ENCODE measurements around the gene NKIRAS1.
A peak's percentile ranks its signal among the peaks of the same experiment; 100 is the strongest.

NKIRAS1 gene

DNA sequence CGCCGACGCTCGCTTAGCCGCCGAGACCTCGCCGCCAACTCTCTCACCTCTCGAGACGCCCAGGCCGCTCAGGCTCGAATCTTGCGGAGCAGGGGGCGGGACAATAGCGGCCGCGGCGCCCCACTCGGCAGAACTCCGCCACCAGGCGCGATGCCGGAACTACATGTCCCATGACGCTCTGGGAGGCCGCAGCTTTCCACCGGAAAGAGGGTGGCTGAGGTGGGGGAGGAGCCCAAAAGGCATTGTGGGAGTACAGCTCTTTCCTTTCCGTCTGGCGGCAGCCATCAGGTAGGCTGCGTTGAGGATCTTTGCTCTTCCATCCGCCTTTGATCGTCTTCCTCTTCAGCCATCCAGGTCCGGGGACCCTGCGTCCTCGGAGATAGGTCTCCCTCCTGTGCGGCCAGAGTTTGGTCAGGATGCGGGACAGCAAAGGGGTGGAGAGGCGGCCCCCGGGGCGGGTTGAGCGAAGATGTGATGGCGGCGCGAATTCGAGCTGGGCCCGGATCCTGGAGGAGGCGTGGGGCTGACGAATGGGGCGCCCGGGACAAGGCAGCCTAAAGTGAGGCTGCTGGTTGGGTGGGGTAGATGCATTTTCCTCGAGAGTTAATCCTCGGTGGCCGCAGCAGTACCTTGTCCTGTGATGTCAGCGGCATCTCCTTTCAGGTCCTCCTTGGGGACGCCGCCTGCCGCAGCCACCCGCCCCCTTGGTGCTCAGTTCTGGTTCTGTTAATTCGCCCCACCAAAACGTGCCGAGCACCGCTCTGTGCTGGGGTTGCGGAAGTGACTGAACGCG lies at the start of gene NKIRAS1, which contains the start of gene RPL15:
Gene NKIRAS1 (minus strand): TSS at position 105 of the 793 bp plus-strand sequence. CDS start 6,086 bp downstream, outside the sequence.
Gene RPL15 (plus strand): TSS at position 247 of the 793 bp plus-strand sequence. CDS start 728 bp downstream, outside the sequence.
- peak; percentile 92 for FAIRE-seq

- no peak for FAIRE-seq
Observed at GRCh38 chr3:23966328-23966727, 49.5 kb upstream of the NKIRAS1 start.

GRCh38 chr3:23964537-23965235 lies 47.9 kb upstream of the NKIRAS1 start:
- FAIRE-seq, result peak; percentile 33

GRCh38 chr3:23961913-23962312 lies 45.1 kb upstream of the NKIRAS1 start:
- FAIRE-seq, result no peak

DNA sequence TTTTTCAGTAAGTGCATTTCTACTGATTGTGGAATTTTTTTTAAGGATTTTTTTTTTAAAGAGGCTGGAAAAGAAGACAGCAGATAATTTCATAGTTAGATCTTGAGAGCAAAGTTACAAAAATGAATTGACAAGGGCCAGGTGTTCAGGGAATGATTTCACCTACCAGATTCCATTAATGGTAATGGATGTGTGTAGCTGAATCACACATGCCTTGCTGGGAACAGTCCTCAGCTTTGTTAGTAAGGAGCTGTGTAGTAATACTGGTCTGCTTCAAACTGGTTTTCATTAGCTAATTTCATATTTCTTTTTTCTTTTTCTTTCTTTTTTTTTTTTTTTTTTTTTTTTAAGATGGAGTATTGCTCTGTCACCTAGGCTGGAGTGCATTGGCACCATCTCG lies 44.3 kb upstream of the NKIRAS1 start:
- peak; percentile 53 for FAIRE-seq

DNA sequence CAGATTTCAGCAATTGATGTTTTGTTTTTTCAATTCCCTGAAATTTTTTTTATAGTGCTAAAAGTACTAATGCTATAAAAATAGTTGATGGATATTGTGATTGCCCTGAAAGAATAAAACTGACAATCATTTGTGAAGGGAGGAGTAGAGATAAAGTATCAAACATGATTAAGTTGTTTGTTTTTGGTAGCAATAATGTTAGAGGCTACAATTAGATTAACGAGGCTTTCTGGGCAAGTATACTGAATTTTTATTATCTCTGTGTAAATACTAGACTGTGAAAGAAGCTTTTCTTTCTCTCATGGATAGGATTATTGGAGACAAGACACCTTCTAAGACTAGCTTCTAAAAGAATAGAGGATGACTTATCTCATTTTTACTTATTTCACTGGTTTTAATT lies 43.9 kb upstream of the NKIRAS1 start:
- no peak for FAIRE-seq

GRCh38 chr3:23959135-23959900 lies 42.5 kb upstream of the NKIRAS1 start:
- FAIRE-seq, result peak; percentile 81

- FAIRE-seq, result no peak
Observed at GRCh38 chr3:23956701-23957100, 39.9 kb upstream of the NKIRAS1 start.

GRCh38 chr3:23954144-23954543 lies 37.4 kb upstream of the NKIRAS1 start:
- FAIRE-seq, result no peak

DNA sequence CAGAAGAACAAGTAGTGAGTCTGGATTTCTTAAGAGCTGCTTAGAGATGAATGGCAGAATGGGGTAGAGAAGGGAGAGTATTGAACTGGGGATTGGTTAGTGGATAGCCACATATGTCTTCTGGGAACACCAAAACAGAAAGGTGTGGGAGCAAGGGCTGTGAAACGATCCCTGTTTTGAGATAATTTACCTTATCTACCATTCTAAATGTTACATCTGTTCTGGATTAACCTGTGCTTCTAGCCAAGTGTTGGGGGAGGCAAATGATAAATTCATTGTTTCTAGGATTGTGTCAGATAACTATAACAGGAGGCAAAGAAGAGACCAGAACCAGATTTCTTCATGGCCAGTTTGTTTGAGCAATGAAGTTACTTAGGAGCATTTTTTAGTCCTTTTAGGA lies 36.7 kb upstream of the NKIRAS1 start:
- no peak for FAIRE-seq

- no peak for FAIRE-seq
Observed at GRCh38 chr3:23952646-23953045, 35.9 kb upstream of the NKIRAS1 start.

DNA sequence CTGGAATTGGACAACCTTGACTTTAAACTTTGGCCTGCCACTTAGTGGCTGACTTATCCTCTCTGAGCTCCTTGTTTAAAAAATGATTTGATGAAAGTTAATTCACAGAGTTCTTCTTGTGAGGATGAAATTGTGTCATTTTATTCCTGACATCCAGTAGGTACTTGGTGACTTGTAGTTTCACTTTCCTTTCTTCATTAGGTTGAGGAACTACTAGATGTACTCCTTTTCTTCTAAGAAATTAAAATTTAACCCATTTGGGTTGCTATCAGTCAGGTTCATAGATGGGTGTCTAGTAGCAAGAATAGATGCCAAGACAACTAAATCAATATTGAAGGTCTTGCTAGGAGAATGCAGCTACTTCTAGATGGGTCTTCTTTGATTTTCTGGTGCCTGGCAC lies 33.5 kb upstream of the NKIRAS1 start:
- FAIRE-seq, result peak; percentile 61

DNA sequence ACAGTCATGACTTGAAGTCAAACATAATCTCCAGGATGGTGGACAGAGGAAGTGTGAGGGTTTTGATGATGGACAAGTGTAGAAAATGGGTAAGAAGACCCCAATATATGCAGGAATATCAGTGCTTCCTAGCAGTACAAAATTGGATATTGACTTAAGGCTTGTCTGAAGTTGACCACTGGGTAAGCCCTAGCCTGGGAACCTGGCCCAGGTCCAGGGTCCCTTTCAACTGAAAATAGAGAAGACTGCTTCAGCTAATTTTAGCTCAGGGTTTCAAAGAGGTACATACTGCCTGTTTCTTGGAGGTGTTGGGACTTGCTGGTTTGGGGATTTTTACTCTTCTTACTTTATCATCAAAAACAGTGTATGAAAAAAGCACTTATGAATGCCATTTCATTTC lies 33.0 kb upstream of the NKIRAS1 start:
- no peak for FAIRE-seq

DNA sequence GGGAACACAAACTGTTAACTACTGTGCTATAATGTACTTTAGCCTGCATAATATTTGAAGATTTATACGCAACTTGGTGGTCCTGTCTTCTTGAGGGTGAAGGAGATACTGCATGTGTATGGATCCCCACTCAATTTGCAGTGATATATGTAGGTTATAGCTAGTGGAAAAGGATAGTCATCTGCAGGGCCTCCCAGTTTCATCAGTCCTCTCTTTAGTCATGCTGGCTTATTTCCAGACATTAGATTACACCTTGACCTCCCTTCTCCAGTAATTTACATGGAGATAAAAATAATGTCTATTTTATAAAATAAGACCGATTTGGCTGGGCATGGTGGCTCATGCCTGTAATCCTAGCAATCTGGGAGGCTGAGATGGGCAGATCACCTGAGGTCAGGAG lies 32.0 kb upstream of the NKIRAS1 start:
- FAIRE-seq, result no peak

DNA sequence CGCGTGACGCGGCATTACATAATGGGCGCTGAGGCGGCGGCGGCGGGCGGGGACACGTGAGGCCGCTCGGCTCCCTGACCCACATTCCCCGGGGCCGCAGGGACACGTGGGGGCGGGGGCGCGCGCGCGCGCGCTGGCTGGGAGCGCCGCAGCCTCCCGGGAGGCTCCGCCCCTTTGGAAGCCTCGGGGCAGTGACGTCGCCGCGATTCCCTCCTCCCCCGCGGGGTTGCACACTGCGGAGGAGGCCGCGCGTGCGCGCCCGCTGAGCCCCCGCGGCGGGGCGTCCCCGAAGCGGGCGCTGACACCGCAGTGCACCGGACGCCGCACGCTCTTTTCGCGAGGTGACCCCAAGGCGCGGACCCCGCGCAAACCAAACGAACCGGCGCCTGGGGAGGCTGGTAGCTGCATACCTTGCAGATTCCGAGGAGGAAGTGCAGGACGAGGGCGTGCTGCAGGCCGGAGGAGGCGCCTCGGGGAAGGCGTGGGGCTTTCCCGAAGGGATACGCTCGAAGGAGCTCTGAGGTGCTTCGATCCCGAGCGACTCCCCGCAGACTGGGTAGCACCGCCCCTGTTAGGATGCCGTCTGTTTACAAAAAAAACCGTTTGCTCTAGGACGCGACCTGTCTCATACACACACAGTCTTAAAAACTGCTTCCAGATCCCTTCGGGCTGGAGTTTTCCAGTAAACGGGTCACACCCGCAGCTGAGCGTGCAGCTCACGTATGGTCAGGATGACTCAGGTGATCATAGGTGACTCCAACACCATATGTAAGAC lies 29.3 kb upstream of the NKIRAS1 start:
- FAIRE-seq, result no peak

DNA sequence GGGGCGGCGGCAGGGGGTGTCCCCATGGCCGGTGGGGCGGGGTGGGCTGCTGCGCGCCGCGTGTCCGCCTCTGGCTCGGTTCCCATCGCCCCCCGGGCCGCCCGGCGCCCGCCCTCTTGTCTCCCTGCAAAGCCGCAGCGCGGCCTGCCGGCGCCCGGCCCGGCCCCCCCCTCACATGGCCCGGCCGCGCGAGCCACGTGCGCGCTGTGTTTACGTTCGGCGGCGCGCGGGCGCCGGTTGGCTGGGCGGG lies 28.8 kb upstream of the NKIRAS1 start:
- FAIRE-seq, result no peak

DNA sequence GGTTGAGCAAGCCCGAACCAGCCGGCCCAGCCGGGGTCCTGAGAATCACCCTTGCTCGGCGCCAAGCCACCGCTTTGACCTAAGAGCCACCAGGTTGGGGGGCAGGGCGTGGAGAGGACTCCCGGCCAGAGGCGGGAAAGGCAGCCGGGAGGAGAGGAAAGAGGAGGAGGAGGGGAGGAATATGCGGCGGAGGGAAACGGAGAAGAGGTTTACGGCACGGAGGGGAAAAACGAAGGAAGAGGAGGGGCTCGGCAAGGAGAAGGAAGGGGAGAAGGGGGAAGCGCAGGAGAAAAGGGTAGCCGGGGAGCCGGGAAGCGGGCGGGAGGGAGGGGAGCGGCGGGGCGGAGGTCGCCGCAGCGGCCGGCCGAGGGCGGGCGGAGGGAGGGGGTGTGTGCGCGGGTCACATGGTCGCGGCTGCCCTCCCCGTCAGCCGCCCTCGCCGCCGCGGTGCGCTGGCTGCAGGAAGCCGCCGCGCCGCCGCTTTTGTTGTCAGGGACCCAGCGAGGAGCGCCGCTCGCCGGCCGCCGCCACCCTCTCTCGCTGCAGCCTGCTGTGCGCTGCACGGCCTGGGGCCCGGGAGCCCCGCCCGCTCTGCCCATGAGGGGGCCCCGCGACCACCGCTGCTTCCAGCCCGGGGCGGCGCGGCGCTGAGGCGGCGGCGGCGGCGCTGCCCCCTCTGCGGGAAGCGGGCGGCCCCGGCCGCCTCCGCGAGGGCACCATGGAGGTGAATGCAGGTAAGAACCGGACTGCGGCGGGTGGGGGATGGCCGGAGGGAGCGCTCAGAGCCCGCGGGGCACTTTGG lies 28.3 kb upstream of the NKIRAS1 start, which contains the start of gene NR1D2:
Gene NR1D2 (plus strand): TSS at position 426 of the 802 bp plus-strand sequence. CDS start 293 bp downstream, at position 719.
- no peak for FAIRE-seq

GRCh38 chr3:23944007-23944783 lies 27.4 kb upstream of the NKIRAS1 start:
- FAIRE-seq, result no peak

GRCh38 chr3:23942546-23942945 lies 25.8 kb upstream of the NKIRAS1 start:
- FAIRE-seq, result no peak

DNA sequence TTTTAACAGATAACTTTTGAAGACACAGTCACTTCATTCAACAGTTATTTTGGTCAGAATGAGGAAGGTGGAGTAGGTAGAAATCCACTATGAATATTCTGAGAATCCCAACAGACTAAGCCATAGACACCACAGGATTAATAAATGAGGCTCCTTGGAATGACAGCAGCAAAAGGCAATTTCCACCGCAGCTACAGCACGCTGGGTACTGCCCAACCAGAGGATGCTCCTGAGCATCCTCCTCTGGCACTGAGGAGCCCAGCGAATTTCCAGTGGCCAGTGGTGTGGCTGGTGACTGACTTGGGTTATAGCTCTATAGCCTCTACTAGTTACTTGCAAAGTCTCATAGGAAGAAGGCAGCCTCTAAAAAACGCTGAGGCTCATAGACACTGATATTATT lies 24.6 kb upstream of the NKIRAS1 start:
- no peak for FAIRE-seq

- no peak for FAIRE-seq
Observed at GRCh38 chr3:23940775-23941174, 24.0 kb upstream of the NKIRAS1 start.
